Left ventricle myocardium inferior (tissue), 1 donor: ENCODE measurements around the gene PRKCE. TPM values are rescaled to one million over a fixed set of nuclear protein-coding genes. Genes with fewer than 3 reads are reported as not detected.

Source experiments
- DNase-seq: peaks from one replicate; pipeline ENCODE4 v3.0.0-alpha.2; 2020
- H3K27ac ChIP-seq: fragments of 200-600 bp; replicated peaks from 2 replicates; pipeline ENCODE4 v1.8.0; 2021
- H3K27me3 ChIP-seq: fragments of 200-600 bp; 2 replicates; pipeline ENCODE4 v1.8.0; 2021; ENCODE audit warnings: low read depth
- H3K36me3 ChIP-seq: fragments of 200-600 bp; 2 replicates; pipeline ENCODE4 v1.8.0; 2021
- H3K4me1 ChIP-seq: fragments of 200-600 bp; 2 replicates; pipeline ENCODE4 v1.8.0; 2021
- H3K4me3 ChIP-seq: fragments of 200-600 bp; 2 replicates; pipeline ENCODE4 v1.8.0; 2021; ENCODE audit warnings: mild to moderate bottlenecking, moderate library complexity
- H3K9me3 ChIP-seq: fragments of 200-600 bp; replicated peaks from 2 replicates; pipeline ENCODE4 v1.8.0; 2021
- CTCF ChIP-seq: fragments of 200-600 bp; IDR thresholded peaks from 2 replicates; pipeline ENCODE4 v1.8.0; 2021; ENCODE audit warnings: antibody characterized with exemption, mild to moderate bottlenecking, borderline replicate concordance
- intact Hi-C: fragments of 100-400 bp; cut with micrococcal nuclease; formaldehyde crosslinking; loops from one replicate; pipeline ENCODE4 v1.11.0; 2022
- total RNA-seq: library from RNA; stranded (reverse); fragmentation: NEBNext Ultra II Directional; extraction: Animal tissue kit (Norgen Biotek cat#: 25700); gene quantifications from one replicate; pipeline ENCODE4 v1.2.1, GENCODE V29; 2021
- donor health status: DM: no; HTN: yes; CAD: no; lungs with severe emphysema.

The PRKCE gene
- total RNA-seq, 1 donor from 2014 or later, result 14.7 TPM

GRCh38 chr2:46091004-46091403 lies 439.5 kb downstream of the PRKCE start:
- peaks cover 23% of the 10 kb centered on the region for H3K36me3 ChIP-seq
- DNase-seq, result no peak
- intact Hi-C loops, result no loop called here

GRCh38 chr2:46091961-46092667 lies 440.6 kb downstream of the PRKCE start:
- intact Hi-C loops, result no loop called here
- no peak for TF ChIP-seq CTCF
- Histone ChIP-seq H3K27ac (peak overlapping the region; percentile 80), H3K9me3 (peaks cover 6% of the 10 kb centered on the region), H3K27me3 (no peaks in the 10 kb centered on the region), H3K4me1 (peaks cover 45% of the 10 kb centered on the region), H3K36me3 (peaks cover 23% of the 10 kb centered on the region), H3K4me3 (no peak overlapping the region)
- no peak for DNase-seq

More at GRCh38 chr2:46091004-46091403, 439.5 kb downstream of the PRKCE start:
- Histone ChIP-seq H3K4me1 (peaks cover 46% of the 10 kb centered on the region), H3K27me3 (no peaks in the 10 kb centered on the region), H3K27ac (peak overlapping the region; percentile 80), H3K4me3 (peak overlapping the region; percentile 26), H3K9me3 (peaks cover 6% of the 10 kb centered on the region)
- TF ChIP-seq CTCF, result peak; percentile 59

GRCh38 chr2:46094689-46095088 lies 443.2 kb downstream of the PRKCE start:
- no peak overlapping the region for H3K4me3 ChIP-seq
- H3K9me3 ChIP-seq, result peaks cover 6% of the 10 kb centered on the region
- intact Hi-C loops, result no loop called here
- DNase-seq, result no peak
- TF ChIP-seq CTCF, result no peak
- H3K27ac ChIP-seq, result peak overlapping the region; percentile 20
- H3K36me3 ChIP-seq, result peaks cover 7% of the 10 kb centered on the region
- H3K4me1 ChIP-seq, result peaks cover 60% of the 10 kb centered on the region
- no peaks in the 10 kb centered on the region for H3K27me3 ChIP-seq

- Histone ChIP-seq H3K36me3 (peaks cover 7% of the 10 kb centered on the region), H3K9me3 (peaks cover 6% of the 10 kb centered on the region), H3K27me3 (no peaks in the 10 kb centered on the region), H3K27ac (peak overlapping the region; percentile 20), H3K4me1 (peaks cover 53% of the 10 kb centered on the region), H3K4me3 (no peak overlapping the region)
- TF ChIP-seq CTCF, result no peak
- no peak for DNase-seq
- intact Hi-C loops, result no loop called here
These were observed 444.4 kb downstream of the PRKCE start for GRCh38 chr2:46095830-46096229.

- TF ChIP-seq CTCF, result no peak
- H3K4me1 ChIP-seq, result peaks cover 50% of the 10 kb centered on the region
- no peak for DNase-seq
- intact Hi-C loops, result no loop called here
- H3K4me3 ChIP-seq, result no peak overlapping the region
- peaks cover 7% of the 10 kb centered on the region for H3K36me3 ChIP-seq
- peak overlapping the region; percentile 20 for H3K27ac ChIP-seq
- no peaks in the 10 kb centered on the region for H3K27me3 ChIP-seq
- peaks cover 6% of the 10 kb centered on the region for H3K9me3 ChIP-seq
These were observed 444.8 kb downstream of the PRKCE start for GRCh38 chr2:46096260-46096659.
